DMS79 treated with DMSO at 0.1 percent for 48 hours (cell line): ENCODE data around the gene STMP1.
"Not testable (repeated sequence)": the region's sequence is repeated elsewhere in the genome, so short reads cannot be mapped to it uniquely, and the experiment has no call there.

ENCODE experiments used
- DNase-seq: peaks from one replicate; lab custom pipeline; 2025; lab: John Stamatoyannopoulos, UW

Gene STMP1

DNA sequence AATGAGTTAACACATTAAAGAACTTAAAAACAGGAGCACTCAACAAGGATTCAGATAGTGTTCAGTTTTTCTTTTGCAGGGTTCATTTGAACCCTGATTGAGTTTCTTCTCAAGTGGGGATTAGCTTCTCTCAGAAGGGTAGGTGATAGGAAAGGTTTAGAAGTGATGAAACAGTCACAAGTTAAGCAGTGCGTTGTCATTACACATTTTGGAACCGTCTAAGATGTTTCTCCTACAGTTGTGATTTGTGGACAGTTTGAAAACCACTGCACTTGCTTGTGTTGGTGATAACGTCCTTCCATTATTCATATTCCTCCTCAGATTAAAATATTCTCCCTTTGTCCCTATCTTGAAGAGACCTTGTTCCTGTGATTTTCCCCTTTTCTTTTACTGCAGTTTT is 2.7 kb downstream of the STMP1 start:
- no peak for DNase-seq

DNA sequence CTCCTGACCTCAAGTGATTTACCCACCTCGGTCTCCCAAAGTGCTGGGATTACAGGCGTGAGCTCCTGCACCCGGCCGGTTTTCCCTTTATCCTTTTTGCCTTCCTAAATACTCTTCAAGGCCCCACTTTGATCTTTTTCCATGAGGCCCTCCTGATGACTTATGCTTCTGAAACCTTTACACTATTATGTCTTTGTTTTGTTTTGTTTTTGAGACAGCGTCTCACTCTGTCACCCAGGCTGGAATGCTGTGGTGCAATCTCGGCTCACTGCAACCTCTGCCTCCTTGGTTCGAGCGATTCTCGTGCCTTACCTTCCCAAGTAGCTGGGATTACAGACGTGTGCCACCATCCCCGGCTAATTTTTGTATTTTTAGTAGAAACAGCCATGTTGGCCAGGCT is 3.8 kb downstream of the STMP1 start:
- DNase-seq = no peak

GRCh38 chr7:135666846-135667245 is 4.5 kb downstream of the STMP1 start:
- DNase-seq = no peak

- DNase-seq = not testable (repeated sequence)
Measured at GRCh38 chr7:135667626-135668025, 5.3 kb downstream of the STMP1 start.

GRCh38 chr7:135668852-135669395 is 6.6 kb downstream of the STMP1 start:
- not testable (repeated sequence) for DNase-seq

GRCh38 chr7:135669774-135670173 is 7.5 kb downstream of the STMP1 start:
- DNase-seq = no peak

GRCh38 chr7:135670179-135670578 is 7.9 kb downstream of the STMP1 start:
- DNase-seq = no peak

DNA sequence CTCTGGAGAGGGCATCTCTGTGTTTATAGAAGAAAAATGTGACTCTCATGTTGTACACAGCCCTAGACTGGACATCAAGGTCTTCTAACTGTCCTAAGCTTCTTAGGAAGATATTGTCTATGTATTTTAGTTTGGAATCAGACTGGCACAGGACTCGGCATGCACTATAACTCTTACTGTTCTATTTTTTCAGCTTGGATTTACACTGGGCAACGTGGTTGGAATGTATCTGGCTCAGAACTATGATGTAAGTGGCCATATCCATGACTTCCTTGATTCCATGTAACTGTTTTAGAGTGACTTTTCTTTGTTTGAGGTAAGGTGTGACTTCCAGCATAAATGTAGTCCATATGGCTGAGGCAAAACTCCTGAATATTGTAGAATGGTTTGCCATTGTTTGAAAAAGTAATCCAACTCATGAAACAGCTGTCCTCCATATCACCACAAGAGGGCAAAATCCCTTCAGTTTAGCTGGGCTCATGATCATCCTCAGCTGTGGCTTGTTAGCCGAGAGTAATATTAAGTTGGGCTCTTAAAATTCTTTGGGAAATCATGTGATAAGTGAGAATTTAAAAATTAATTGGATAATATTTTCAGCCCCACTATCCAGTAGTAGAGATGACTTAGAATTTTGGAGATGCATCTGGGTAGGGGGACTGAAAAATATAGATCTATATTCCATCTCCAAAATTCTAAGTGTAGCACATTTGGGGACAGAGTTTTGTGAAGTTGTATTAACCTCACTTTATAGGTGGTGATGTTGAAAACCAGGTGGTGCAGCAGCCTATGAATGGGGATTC is 10.4 kb downstream of the STMP1 start:
- DNase-seq = peak; percentile 38

DNA sequence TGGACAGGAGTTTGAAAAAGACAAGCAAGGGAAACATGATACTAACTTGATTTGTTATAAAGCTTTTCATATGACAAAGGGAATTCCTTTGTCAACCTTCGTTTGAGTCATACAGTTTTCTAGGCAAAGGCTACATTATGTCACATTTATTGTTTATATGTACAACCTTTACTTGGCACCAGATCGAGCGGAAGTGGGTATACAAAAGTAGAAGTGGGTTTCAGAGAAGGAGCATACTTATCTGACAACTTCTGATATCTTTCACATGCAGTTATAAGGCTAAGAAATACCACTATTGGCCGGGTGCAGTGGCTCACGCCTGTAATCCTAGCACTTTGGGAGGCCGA is 11.0 kb downstream of the STMP1 start:
- DNase-seq = no peak

- DNase-seq = peak; percentile 83
Measured at GRCh38 chr7:135678612-135679575, 16.6 kb downstream of the STMP1 start.

DNA sequence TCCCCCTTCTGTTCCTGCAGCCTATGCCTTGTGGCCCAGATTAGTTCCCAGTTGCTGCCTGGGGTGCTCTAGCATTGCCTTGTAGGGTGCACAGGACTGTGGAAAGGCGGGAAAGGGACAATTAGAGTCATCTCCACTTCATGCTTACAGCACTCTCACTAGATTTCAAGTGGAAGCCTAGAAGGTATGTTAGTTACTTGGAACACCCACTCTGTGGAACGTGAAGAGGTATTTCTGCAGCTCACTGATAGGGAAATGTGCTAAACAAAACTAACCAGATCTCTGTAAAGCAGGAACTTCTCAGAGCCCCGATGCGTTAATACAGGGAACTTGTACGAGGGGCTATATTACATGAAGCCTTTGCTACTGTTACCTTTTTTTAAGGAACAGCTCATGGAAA is 19.4 kb downstream of the STMP1 start:
- no peak for DNase-seq

DNA sequence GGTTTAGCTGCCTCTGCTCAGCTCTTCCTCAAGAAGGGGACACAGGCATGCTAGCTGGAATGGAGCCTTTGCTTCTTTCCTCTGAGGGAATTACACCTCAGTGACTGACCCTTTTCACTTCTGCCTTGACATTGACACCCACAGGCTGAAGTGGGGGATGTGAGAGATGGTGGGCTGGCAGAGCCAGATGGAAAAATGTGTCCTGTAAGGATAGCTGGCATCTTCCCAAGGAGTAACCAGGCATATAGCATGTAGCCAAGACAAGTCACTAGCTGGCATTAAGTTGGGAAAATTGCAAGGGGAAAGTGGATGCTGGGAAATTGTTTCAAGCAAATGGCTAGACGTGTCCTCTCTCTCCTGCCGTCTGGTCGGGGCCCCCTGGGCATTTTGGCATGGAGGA is 19.9 kb downstream of the STMP1 start:
- no peak for DNase-seq

GRCh38 chr7:135683609-135684008 is 21.3 kb downstream of the STMP1 start:
- DNase-seq = no peak

DNA sequence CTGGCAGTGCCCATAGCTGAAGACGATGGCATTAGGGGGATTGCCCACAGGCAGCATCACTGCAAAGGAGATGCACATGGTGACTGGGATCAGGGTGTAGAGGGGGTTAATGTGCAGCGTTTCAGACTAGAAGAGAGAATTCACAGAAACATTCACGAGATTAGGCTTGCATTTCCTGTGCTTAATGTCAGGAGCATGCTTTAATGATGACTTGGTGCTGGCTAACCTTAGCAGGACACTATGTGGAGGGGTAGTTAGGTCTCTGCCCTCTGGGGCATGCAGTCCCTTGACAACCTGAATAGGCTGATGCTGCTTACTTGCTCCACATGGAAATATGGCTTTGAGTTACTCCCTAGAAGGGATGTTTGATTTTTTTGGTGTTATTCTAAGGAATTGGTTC is 21.8 kb downstream of the STMP1 start:
- no peak for DNase-seq

- no peak for DNase-seq
Measured at GRCh38 chr7:135684699-135685098, 22.4 kb downstream of the STMP1 start.

DNA sequence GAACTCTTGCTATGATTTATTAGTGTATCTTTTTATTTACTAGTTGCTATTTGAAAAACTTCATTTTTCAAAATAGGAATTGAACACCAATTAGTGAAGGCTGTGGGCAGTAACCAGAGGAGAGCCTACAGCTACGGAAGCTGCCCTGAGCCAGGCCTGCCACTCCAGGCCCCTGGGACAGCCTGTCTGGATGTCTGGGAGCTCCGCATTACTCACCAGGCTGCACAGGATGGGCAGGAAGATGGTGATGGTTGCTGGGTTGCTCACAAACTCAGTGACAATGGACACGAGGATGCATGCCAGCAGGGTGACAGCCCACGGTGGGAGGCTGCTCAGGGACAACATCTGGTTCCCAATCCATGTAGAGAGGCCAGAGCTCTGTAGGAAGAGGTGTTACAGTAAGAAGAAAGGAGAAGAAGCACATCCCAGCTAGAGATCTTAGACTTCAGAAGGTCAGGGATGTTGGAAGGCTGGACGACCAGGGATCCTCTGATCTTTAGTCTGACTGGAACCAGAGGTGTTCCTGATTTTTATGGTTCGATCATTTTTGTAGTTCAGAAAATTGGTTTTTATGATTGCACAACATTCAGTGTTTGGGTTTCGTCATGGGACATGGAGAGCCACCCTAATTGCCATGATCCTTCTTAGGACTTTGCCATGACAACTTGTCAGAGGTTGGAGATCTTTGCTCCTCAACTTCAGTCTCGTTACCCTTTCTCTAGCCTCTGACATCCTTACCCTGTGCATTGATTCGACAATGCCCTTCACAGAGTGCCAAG is 23.2 kb downstream of the STMP1 start:
- DNase-seq = no peak

DNA sequence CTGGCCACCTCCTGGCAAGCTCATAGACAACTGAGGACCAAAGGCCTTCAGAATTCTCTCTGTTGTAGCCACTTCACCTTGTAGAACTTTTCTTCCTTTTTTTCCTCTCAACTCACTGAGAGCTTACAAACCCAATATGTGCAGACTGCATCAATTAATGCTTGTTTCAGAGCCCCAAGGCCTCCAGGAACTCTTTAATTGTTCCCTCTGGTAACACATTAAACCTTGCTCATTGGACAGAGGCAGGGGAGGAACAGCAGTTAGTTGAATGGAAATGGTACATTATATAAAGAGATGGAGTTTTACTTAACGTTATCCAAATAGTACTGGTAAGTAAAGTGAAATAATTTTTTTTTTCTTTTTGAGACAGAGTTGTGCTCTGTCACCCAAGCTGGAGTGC is 25.2 kb downstream of the STMP1 start:
- DNase-seq = no peak

- DNase-seq = no peak
Measured at GRCh38 chr7:135690566-135690965, 28.3 kb downstream of the STMP1 start.

DNA sequence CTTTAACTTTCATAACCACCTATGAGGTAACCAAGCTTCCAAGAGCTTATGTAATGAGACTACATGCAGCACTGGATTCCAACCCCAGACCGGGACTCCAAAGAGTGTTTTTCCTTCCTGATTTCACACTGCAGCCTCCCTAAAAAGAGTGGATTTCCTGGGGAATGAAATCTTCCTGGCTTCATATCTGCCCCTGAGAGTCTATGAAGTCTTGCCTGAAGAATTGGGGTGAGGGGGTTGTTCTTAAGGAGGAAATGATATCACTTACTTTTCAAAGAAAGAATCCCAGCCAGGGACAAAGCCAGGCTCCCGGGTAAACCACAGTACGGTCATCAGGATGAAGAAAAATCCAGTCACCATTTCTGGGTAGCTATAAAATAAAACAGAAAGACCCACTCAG is 29.7 kb downstream of the STMP1 start:
- DNase-seq = no peak

GRCh38 chr7:135692606-135693005 is 30.3 kb downstream of the STMP1 start:
- not testable (repeated sequence) for DNase-seq

- DNase-seq = no peak
Measured at GRCh38 chr7:135693558-135693957, 31.2 kb downstream of the STMP1 start.
